Glutamatergic neuron (in vitro differentiated cells): ENCODE measurements around the gene NTM. TPM values are rescaled to one million over a fixed set of nuclear protein-coding genes. Genes with fewer than 3 reads are reported as not detected.

Experiments used
- DNase-seq: peaks from one replicate; pipeline ENCODE4 v3.0.0; 2022
- H3K27ac Mint-ChIP-seq: one replicate; pipeline ENCODE4 v1.8.0; 2020; ENCODE audit warnings: mild to moderate bottlenecking, mixed read lengths, inconsistent platforms; ENCODE audit not compliant: unreplicated experiment
- H3K27me3 Mint-ChIP-seq: one replicate; pipeline ENCODE4 v1.8.0; 2020; ENCODE audit warnings: mild to moderate bottlenecking, moderate library complexity, mixed read lengths, inconsistent platforms; ENCODE audit not compliant: unreplicated experiment
- H3K36me3 Mint-ChIP-seq: one replicate; pipeline ENCODE4 v1.8.0; 2020; ENCODE audit warnings: mild to moderate bottlenecking, mixed read lengths, inconsistent platforms; ENCODE audit not compliant: unreplicated experiment
- H3K4me1 Mint-ChIP-seq: one replicate; pipeline ENCODE4 v1.8.0; 2020; ENCODE audit warnings: mild to moderate bottlenecking, low read depth, mixed read lengths, inconsistent platforms; ENCODE audit not compliant: unreplicated experiment
- H3K4me3 Mint-ChIP-seq: one replicate; pipeline ENCODE4 v1.8.0; 2020; ENCODE audit warnings: mild to moderate bottlenecking, mixed read lengths, inconsistent platforms; ENCODE audit not compliant: unreplicated experiment
- H3K9me3 Mint-ChIP-seq: one replicate; pipeline ENCODE4 v1.8.0; 2020; ENCODE audit warnings: mild to moderate bottlenecking, moderate library complexity, mixed read lengths, inconsistent platforms; ENCODE audit not compliant: unreplicated experiment
- CTCF ChIP-seq: fragments of 200-600 bp; sonication (generic); IDR thresholded peaks from one replicate; pipeline ENCODE4 v1.5.0; 2021; ENCODE audit not compliant: partially characterized antibody, unreplicated experiment
- total RNA-seq: library from RNA; stranded (reverse); fragmentation: NEBNext Ultra II Directional; extraction: Animal tissue kit (Norgen Biotek cat#: 25700); gene quantifications from one replicate; pipeline ENCODE4 v1.2.1, GENCODE V29; 2021; ENCODE audit not compliant: unreplicated experiment

Gene NTM
- total RNA-seq, 1 donor from 2014 or later = 1.2 TPM

- Mint-ChIP-seq H3K4me1 (no peaks in the 10 kb centered on the region), H3K36me3 (no peaks in the 10 kb centered on the region), H3K27ac (no peak overlapping the region), H3K4me3 (no peak overlapping the region), H3K27me3 (no peaks in the 10 kb centered on the region), H3K9me3 (no peaks in the 10 kb centered on the region)
- DNase-seq = no peak
- TF ChIP-seq CTCF = no peak
Observed at GRCh38 chr11:132257871-132258270, 887.5 kb downstream of the NTM start.

GRCh38 chr11:132258875-132259274 lies 888.5 kb downstream of the NTM start:
- no peak for TF ChIP-seq CTCF
- Mint-ChIP-seq H3K4me1 (no peaks in the 10 kb centered on the region), H3K36me3 (no peaks in the 10 kb centered on the region), H3K27me3 (no peaks in the 10 kb centered on the region), H3K9me3 (no peaks in the 10 kb centered on the region), H3K27ac (no peak overlapping the region), H3K4me3 (no peak overlapping the region)
- DNase-seq = no peak

GRCh38 chr11:132260636-132261035 lies 890.2 kb downstream of the NTM start:
- Mint-ChIP-seq H3K27ac (no peak overlapping the region), H3K27me3 (no peaks in the 10 kb centered on the region), H3K4me1 (no peaks in the 10 kb centered on the region), H3K9me3 (no peaks in the 10 kb centered on the region), H3K36me3 (no peaks in the 10 kb centered on the region), H3K4me3 (no peak overlapping the region)
- DNase-seq = no peak
- TF ChIP-seq CTCF = no peak

GRCh38 chr11:132263241-132263640 lies 892.8 kb downstream of the NTM start:
- no peak overlapping the region for H3K4me3 Mint-ChIP-seq
- no peaks in the 10 kb centered on the region for H3K27me3 Mint-ChIP-seq
- H3K9me3 Mint-ChIP-seq = no peaks in the 10 kb centered on the region
- no peaks in the 10 kb centered on the region for H3K4me1 Mint-ChIP-seq
- no peak for TF ChIP-seq CTCF
- H3K27ac Mint-ChIP-seq = no peak overlapping the region
- H3K36me3 Mint-ChIP-seq = no peaks in the 10 kb centered on the region
- DNase-seq = no peak

GRCh38 chr11:132263875-132264274 lies 893.5 kb downstream of the NTM start:
- no peak overlapping the region for H3K4me3 Mint-ChIP-seq
- no peak overlapping the region for H3K27ac Mint-ChIP-seq
- H3K36me3 Mint-ChIP-seq = no peaks in the 10 kb centered on the region
- H3K9me3 Mint-ChIP-seq = no peaks in the 10 kb centered on the region
- H3K27me3 Mint-ChIP-seq = peaks cover 1% of the 10 kb centered on the region
- no peak for TF ChIP-seq CTCF
- no peaks in the 10 kb centered on the region for H3K4me1 Mint-ChIP-seq
- no peak for DNase-seq
